GM12878 (cell line): Measurements from ENCODE around the gene HYAL1. TPM values are rescaled to one million over a fixed set of nuclear protein-coding genes. Genes with fewer than 3 reads are reported as not detected.

ENCODE experiments used
- ATAC-seq: fragments of 200-7000 bp; cut with Tn5 transposase; 3 replicates; pipeline ENCODE4 v1.9.1; 2020; ENCODE audit warnings: mild to moderate bottlenecking, moderate library complexity
- BruUV-seq: library from RNA; stranded (reverse); fragments of 400-500 nt; replicated peaks from 2 replicates; lab custom pipeline; 2021; lab: Mats Ljungman, UMichigan
- CTCF ChIA-PET: fragments of 300-600 bp; sonication (Branson Sonifier 250); formaldehyde crosslinking; extraction: SDS; loops from one replicate; lab custom pipeline; 2021; ENCODE audit warnings: inconsistent platforms; lab: Yijun Ruan, JAX
- POLR2A ChIA-PET: fragments of 350-600 bp; formaldehyde crosslinking; extraction: SDS; loops from one replicate; lab custom pipeline; 2021; ENCODE audit warnings: inconsistent platforms; lab: Charles Lee
- RAD21 ChIA-PET: fragments of 300-600 bp; sonication (Branson Sonifier 250); formaldehyde crosslinking; loops from one replicate; lab custom pipeline; 2023; ENCODE audit warnings: antibody characterized with exemption; ENCODE audit not compliant: unreplicated experiment; lab: Charles Lee
- SMC1A ChIA-PET: fragments of 300-600 bp; sonication (Branson Sonifier 250); formaldehyde crosslinking; loops from one replicate; lab custom pipeline; 2023; ENCODE audit not compliant: unreplicated experiment, uncharacterized antibody; lab: Charles Lee
- DNase-seq: peaks from one replicate; pipeline ENCODE4 v3.0.0-alpha.2; 2011; ENCODE audit warnings: low read depth, low spot score
- FAIRE-seq: peaks from 3 replicates; lab custom pipeline; 2011; peaks lifted over from hg19 to GRCh38; lab: Jason Lieb, UNC
- H2AFZ ChIP-seq: 2 replicates; pipeline ENCODE4 v1.6.0; 2011; ENCODE audit warnings: low read depth, low read length, control low read depth; ENCODE audit not compliant: control insufficient read depth
- H3K27ac ChIP-seq: 2 replicates; pipeline ENCODE4 v1.5.1; 2011; ENCODE audit warnings: control low read depth; ENCODE audit not compliant: control insufficient read depth, insufficient read depth
- H3K27me3 ChIP-seq, 2 experiments: replicated peaks in 1 of 2; 2 replicates each; pipeline versions ENCODE4 v1.6.0 to v1.6.1; 2011; ENCODE audit warnings: low read length in 1 of 2; ENCODE audit not compliant: control insufficient read depth in 2 of 2, insufficient read depth in 2 of 2
- H3K36me3 ChIP-seq, 2 experiments: 2 replicates each; pipeline ENCODE4 v1.5.1; 2011; ENCODE audit warnings: low read length in 1 of 2; ENCODE audit not compliant: control insufficient read depth in 2 of 2, insufficient read depth in 2 of 2
- H3K4me1 ChIP-seq: 2 replicates; pipeline ENCODE4 v1.6.1; 2011; ENCODE audit warnings: mild to moderate bottlenecking, low read length, moderate library complexity, mixed read lengths; ENCODE audit not compliant: control insufficient read depth, insufficient read depth
- H3K4me2 ChIP-seq: 2 replicates; pipeline ENCODE4 v1.6.0; 2011; ENCODE audit warnings: control low read depth; ENCODE audit not compliant: control insufficient read depth, insufficient read depth
- H3K4me3 ChIP-seq: fragments of 200-600 bp; sonication (generic); 2 replicates; pipeline ENCODE4 v1.5.1; 2016
- H3K79me2 ChIP-seq: 2 replicates; pipeline ENCODE4 v1.6.0; 2011; ENCODE audit warnings: low read length; ENCODE audit not compliant: control insufficient read depth, insufficient read depth
- H3K9ac ChIP-seq: 2 replicates; pipeline ENCODE4 v1.8.0; 2011; ENCODE audit warnings: low read length, control low read depth, mixed read lengths; ENCODE audit not compliant: control insufficient read depth, insufficient read depth
- H3K9me3 ChIP-seq: replicated peaks from 3 replicates; pipeline ENCODE4 v1.5.1; 2011; ENCODE audit warnings: mild to moderate bottlenecking, low read length; ENCODE audit not compliant: control insufficient read depth, insufficient read depth
- H4K20me1 ChIP-seq: 2 replicates; pipeline ENCODE4 v1.6.0; 2011; ENCODE audit not compliant: control insufficient read depth, insufficient read depth
- BRCA1 ChIP-seq: IDR thresholded peaks from 2 replicates; pipeline ENCODE4 v1.6.1; 2011; ENCODE audit warnings: low read depth, low read length, improper control_type of control experiment
- EED ChIP-seq: sonication (generic); IDR thresholded peaks from 2 replicates; pipeline ENCODE4 v1.6.1; 2016; ENCODE audit warnings: antibody characterized with exemption, low read depth
- FOXM1 ChIP-seq: IDR thresholded peaks from 2 replicates; pipeline ENCODE4 v1.6.1; 2012; ENCODE audit warnings: low read depth, mild to moderate bottlenecking, inconsistent platforms, low read length, moderate library complexity
- IKZF1 ChIP-seq: fragments of 450-650 bp; conservative IDR thresholded peaks from 2 replicates; pipeline ENCODE4 v1.6.1; 2017; ENCODE audit warnings: antibody characterized with exemption, mild to moderate bottlenecking
- IKZF2 ChIP-seq, 2 experiments: fragments of 450-650 bp; IDR thresholded peaks; 2 replicates each; pipeline ENCODE4 v1.6.1; 2017; ENCODE audit warnings: mild to moderate bottlenecking in 2 of 2, moderate library complexity in 2 of 2
- JUNB ChIP-seq: IDR thresholded peaks from 2 replicates; pipeline ENCODE4 v1.6.1; 2016; ENCODE audit warnings: antibody characterized with exemption, mild to moderate bottlenecking
- KDM1A ChIP-seq: fragments of 200-600 bp; sonication (generic); IDR thresholded peaks from 2 replicates; pipeline ENCODE4 v1.6.1; 2016; ENCODE audit warnings: borderline replicate concordance
- LARP7 ChIP-seq: fragments of 450-650 bp; IDR thresholded peaks from 2 replicates; pipeline ENCODE4 v1.6.1; 2017; ENCODE audit warnings: mild to moderate bottlenecking
- NFIC ChIP-seq: IDR thresholded peaks from 2 replicates; pipeline ENCODE4 v1.6.1; 2012; ENCODE audit warnings: low read depth, mild to moderate bottlenecking, inconsistent platforms, low read length, moderate library complexity
- NR2F1 ChIP-seq: fragments of 450-650 bp; conservative IDR thresholded peaks from 2 replicates; pipeline ENCODE4 v1.6.1; 2017; ENCODE audit warnings: mild to moderate bottlenecking
- RB1 ChIP-seq: fragments of 450-650 bp; formaldehyde crosslinking; IDR thresholded peaks from 2 replicates; pipeline ENCODE4 v1.6.1; 2017; ENCODE audit warnings: mild to moderate bottlenecking, borderline replicate concordance
- RELA ChIP-seq: fragments of 450-650 bp; IDR thresholded peaks from 2 replicates; pipeline ENCODE4 v1.8.0; 2014; ENCODE audit warnings: borderline replicate concordance; ENCODE audit not compliant: partially characterized antibody
- SRF ChIP-seq, 2 experiments: IDR thresholded peaks; 2 replicates each; pipeline ENCODE4 v1.6.1; 2011; ENCODE audit warnings: low read depth in 2 of 2, low read length in 2 of 2, mild to moderate bottlenecking in 1 of 2, moderate library complexity in 1 of 2
- TAF1 ChIP-seq: IDR thresholded peaks from 2 replicates; pipeline ENCODE4 v1.6.1; 2011; ENCODE audit warnings: mild to moderate bottlenecking, low read depth, low read length, borderline replicate concordance
- WGBS: methylation state at CpG from one replicate; pipeline ENCODE4 v1.1.6; 2016; ENCODE audit warnings: low lambda C conversion rate; ENCODE audit not compliant: insufficient replicate concordance, insufficient coverage; ENCODE audit errors: missing lambda C conversion rate; 5-methylcytosine and 5-hydroxymethylcytosine counted together
- in situ Hi-C: fragments of 300-500 bp; cut with MboI; formaldehyde crosslinking; loops from 9 replicates; pipeline ENCODE4 v1.14.3; 2018; ENCODE audit warnings: mixed read lengths
- intact Hi-C: fragments of 100-400 bp; cut with micrococcal nuclease; formaldehyde crosslinking; loops from one replicate; pipeline ENCODE4 v1.14.2; 2022; ENCODE audit not compliant: unreplicated experiment
- polyA plus RNA-seq, 11 experiments: library from polyadenylated mRNA; depleted of rRNA in 4 of 11; unstranded in 6 of 11; stranded (reverse) in 5 of 11; fragments of >200 nt; fragmentation: Nextera tagmentation in 4 of 11; fragmentation: Illumina TruSeq in 1 of 11; extraction: Ambion mirVana in 4 of 11; extraction: Trizol in 1 of 11; gene quantifications; 1 replicate in 1 of 11; 2 replicates in 10 of 11; pipeline versions ENCODE4 v1.2.1 to v1.2.3, GENCODE V29; 2011 to 2016; ENCODE audit warnings: inconsistent platforms in 2 of 11, missing spikeins in 2 of 11, low read depth in 1 of 11
- total RNA-seq, 4 experiments: library from RNA; depleted of rRNA in 3 of 4; stranded (reverse); fragments of >200 nt in 3 of 4; fragmentation: Illumina TruSeq in 1 of 4; extraction: Trizol in 1 of 4; gene quantifications; 2 replicates each; pipeline versions ENCODE4 v1.2.1 to v1.2.3, GENCODE V29; 2013 to 2021
- TF ChIP-seq, protein P1 (sequence below): IDR thresholded peaks from 2 replicates; pipeline ENCODE4 v1.6.1; 2011; ENCODE audit warnings: borderline replicate concordance, low read depth, mild to moderate bottlenecking, moderate library complexity, low read length; ENCODE audit not compliant: insufficient read depth, poor library complexity, severe bottlenecking
- TF ChIP-seq, protein P2 (sequence below): IDR thresholded peaks from 2 replicates; pipeline ENCODE4 v1.6.1; 2012; ENCODE audit warnings: mild to moderate bottlenecking, low read depth, low read length

HYAL1 gene
- total and polyA plus RNA-seq, 10 of the 15 experiments (the other 5 are each of a cell fraction or from before 2014, with no cell fraction given), result 0.04 to 0.55 (median 0.18) TPM; not detected in 2

DNA sequence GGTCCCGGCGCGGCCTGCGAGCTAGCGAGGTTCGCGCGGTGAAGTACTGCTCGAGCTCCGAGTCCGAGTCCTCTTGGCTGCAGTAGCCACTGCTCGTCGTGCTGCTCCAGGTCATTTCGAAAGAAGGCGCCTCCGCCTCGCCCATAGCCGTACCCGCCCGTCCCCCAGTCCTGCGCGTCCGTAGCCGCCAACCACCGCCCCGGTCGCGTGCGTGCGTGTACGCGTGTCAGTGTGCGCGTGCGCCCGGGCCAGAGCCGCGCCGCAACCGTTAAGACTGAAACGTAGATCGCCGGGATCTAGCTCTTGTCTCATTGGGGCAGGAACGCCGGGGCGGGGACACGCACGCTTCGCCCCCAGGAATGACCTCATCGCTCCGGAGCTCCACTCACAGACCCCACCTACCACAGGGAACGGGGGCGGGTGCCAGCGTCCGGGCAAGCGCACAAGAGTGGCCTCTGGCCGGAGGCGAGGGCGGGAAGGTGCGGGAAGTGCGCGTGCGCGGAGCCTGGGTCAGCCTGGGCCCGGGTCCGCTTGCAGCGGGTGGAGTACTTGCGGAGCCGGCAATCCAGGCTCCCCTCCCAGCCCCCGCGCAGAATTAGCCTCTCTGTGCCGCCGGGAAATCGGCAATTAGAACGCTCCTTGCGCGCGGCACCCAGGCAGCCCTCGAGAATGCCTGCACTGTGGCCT is 33.9 kb upstream of the HYAL1 start:
- Histone ChIP-seq H3K36me3 (peaks cover 1 to 6% of the 10 kb centered on the region in 2 experiments), H2AFZ (peak overlapping the region; percentile 78), H4K20me1 (no peaks in the 10 kb centered on the region; the same call in 1 of the 2 replicates), H3K27ac (peak overlapping the region; percentile 92), H3K4me2 (peak overlapping the region; percentile 77), H3K27me3 (no peaks in the 10 kb centered on the region), H3K9ac (peak overlapping the region; percentile 86), H3K4me3 (peak overlapping the region; percentile 96), H3K9me3 (no peaks in the 10 kb centered on the region), H3K79me2 (peaks cover 76% of the 10 kb centered on the region), H3K4me1 (peaks cover 10% of the 10 kb centered on the region; the same call in 1 of the 2 replicates)
- POLR2A ChIA-PET, result interaction anchor here (0.6 to 7.0 kb wide), 27 partner anchors 9 to 285 kb away, joined by 3 to 84 read pairs (median 5); partner anchors contain the start of genes C3orf18, CISH, CYB561D2 and GNAI2
- BruUV-seq, result no TSS peak
- RAD21 ChIA-PET, result interaction anchor here (0.8 to 2.7 kb wide), 17 partner anchors 10 to 1163 kb away, joined by 3 to 21 read pairs (median 3); partner anchors contain the start of genes CYB561D2, DCAF1, GNAI2 and HYAL2
- WGBS, result under 1% methylated on average over 73 of the region's 79 CpGs
- CTCF ChIA-PET, result interaction anchor here (0.6 to 10.5 kb wide), 10 partner anchors 8 to 665 kb away, joined by 3 to 72 read pairs (median 4); partner anchors contain the start of genes CYB561D2, HYAL2, NPRL2 and TUSC2
- SMC1A ChIA-PET, result interaction anchor here (0.9 to 1.8 kb wide), 9 partner anchors 9 to 275 kb away, joined by 3 to 20 read pairs (median 4); partner anchors contain the start of genes CISH, GNAI2, HYAL2 and HYAL3
- in situ Hi-C loops (loop anchor here (10.0 kb wide), 1 partner anchor 1057 kb away; the partner anchor contains the start of gene RBM15B), intact Hi-C loops (loop anchor here (5.0 kb wide), 2 partner anchors 40 to 100 kb away; partner anchors contain the start of genes GNAI2, HYAL3 and NAA80)
- ATAC-seq, result peak; percentile 83
- DNase-seq, result peak; percentile 96
- FAIRE-seq, result peak; percentile 64
- peak; percentile 95 for TF ChIP-seq LARP7
- peak; percentile 13; the same call in 1 of the 2 replicates for TF ChIP-seq TAF1
- TF ChIP-seq EED, result no peak
- TF ChIP-seq NFIC, result no peak
- TF ChIP-seq, protein P1, sequence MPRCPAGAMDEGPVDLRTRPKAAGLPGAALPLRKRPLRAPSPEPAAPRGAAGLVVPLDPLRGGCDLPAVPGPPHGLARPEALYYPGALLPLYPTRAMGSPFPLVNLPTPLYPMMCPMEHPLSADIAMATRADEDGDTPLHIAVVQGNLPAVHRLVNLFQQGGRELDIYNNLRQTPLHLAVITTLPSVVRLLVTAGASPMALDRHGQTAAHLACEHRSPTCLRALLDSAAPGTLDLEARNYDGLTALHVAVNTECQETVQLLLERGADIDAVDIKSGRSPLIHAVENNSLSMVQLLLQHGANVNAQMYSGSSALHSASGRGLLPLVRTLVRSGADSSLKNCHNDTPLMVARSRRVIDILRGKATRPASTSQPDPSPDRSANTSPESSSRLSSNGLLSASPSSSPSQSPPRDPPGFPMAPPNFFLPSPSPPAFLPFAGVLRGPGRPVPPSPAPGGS, result no peak
- TF ChIP-seq IKZF2 (IDR thresholded peaks at IDR 0.05), result no peak
- peak; percentile 68 for TF ChIP-seq NR2F1
- TF ChIP-seq, protein P2, sequence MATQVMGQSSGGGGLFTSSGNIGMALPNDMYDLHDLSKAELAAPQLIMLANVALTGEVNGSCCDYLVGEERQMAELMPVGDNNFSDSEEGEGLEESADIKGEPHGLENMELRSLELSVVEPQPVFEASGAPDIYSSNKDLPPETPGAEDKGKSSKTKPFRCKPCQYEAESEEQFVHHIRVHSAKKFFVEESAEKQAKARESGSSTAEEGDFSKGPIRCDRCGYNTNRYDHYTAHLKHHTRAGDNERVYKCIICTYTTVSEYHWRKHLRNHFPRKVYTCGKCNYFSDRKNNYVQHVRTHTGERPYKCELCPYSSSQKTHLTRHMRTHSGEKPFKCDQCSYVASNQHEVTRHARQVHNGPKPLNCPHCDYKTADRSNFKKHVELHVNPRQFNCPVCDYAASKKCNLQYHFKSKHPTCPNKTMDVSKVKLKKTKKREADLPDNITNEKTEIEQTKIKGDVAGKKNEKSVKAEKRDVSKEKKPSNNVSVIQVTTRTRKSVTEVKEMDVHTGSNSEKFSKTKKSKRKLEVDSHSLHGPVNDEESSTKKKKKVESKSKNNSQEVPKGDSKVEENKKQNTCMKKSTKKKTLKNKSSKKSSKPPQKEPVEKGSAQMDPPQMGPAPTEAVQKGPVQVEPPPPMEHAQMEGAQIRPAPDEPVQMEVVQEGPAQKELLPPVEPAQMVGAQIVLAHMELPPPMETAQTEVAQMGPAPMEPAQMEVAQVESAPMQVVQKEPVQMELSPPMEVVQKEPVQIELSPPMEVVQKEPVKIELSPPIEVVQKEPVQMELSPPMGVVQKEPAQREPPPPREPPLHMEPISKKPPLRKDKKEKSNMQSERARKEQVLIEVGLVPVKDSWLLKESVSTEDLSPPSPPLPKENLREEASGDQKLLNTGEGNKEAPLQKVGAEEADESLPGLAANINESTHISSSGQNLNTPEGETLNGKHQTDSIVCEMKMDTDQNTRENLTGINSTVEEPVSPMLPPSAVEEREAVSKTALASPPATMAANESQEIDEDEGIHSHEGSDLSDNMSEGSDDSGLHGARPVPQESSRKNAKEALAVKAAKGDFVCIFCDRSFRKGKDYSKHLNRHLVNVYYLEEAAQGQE, result no peak
- peak; percentile 62; the same call in 1 of the 2 replicates for TF ChIP-seq RB1
- no peak for TF ChIP-seq BRCA1
- peak; percentile 5; the same call in 1 of the 2 replicates for TF ChIP-seq IKZF1
- no peak for TF ChIP-seq KDM1A
- TF ChIP-seq FOXM1, result no peak
- TF ChIP-seq SRF (IDR thresholded peaks at IDR 0.05; ENCODE audit: low read depth in 2 of 2, low read length in 2 of 2), result no peak
- no peak for TF ChIP-seq JUNB
- no peak for TF ChIP-seq RELA
